ENCODE data around the gene FBLN1. TPM values are rescaled to one million over a fixed set of nuclear protein-coding genes. Genes with fewer than 3 reads are reported as not detected.

FBLN1 gene
- total RNA-seq, 2 donors from 2014 or later = 226 to 305 TPM

DNA sequence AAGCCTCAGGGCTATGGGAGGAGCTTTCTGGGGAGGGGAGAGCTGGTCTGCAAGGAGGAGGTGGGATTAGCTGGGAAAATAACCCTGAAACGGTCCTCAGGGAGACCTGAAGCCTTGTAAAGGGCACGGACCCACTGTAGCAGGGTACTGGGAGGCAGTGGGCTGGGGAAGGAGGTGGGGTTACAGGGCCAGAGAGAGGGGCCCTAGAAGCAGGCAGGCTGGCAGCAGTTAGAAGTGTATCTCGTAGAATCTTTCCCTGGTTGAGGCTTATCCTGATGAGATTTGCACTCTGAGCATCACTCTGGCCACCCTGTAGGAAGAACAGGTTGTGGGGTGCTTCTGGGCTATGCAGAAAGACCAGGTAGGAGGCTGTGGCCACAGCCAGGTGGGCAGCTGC, 29.6 kb downstream of the FBLN1 start:
- Mint-ChIP-seq H3K9me3 (no peaks in the 10 kb centered on the region), H3K4me3 (no peak overlapping the region), H3K4me1 (no peaks in the 10 kb centered on the region), H3K27ac (no peak overlapping the region), H3K27me3 (ENCODE audit: insufficient read depth) (no peaks in the 10 kb centered on the region), H3K36me3 (ENCODE audit: low read depth) (peaks cover 73% of the 10 kb centered on the region)
- TF ChIP-seq, protein P1, sequence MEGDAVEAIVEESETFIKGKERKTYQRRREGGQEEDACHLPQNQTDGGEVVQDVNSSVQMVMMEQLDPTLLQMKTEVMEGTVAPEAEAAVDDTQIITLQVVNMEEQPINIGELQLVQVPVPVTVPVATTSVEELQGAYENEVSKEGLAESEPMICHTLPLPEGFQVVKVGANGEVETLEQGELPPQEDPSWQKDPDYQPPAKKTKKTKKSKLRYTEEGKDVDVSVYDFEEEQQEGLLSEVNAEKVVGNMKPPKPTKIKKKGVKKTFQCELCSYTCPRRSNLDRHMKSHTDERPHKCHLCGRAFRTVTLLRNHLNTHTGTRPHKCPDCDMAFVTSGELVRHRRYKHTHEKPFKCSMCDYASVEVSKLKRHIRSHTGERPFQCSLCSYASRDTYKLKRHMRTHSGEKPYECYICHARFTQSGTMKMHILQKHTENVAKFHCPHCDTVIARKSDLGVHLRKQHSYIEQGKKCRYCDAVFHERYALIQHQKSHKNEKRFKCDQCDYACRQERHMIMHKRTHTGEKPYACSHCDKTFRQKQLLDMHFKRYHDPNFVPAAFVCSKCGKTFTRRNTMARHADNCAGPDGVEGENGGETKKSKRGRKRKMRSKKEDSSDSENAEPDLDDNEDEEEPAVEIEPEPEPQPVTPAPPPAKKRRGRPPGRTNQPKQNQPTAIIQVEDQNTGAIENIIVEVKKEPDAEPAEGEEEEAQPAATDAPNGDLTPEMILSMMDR (conservative IDR thresholded peaks at IDR 0.05) = no peak
- H3K27me3 ChIP-seq (ENCODE audit: control insufficient read depth, insufficient read depth, low read length, poor library complexity, severe bottlenecking) = no peaks in the 10 kb centered on the region
- no peak for DNase-seq
- H3K9ac ChIP-seq (ENCODE audit: extremely low read depth, low read length, poor library complexity, severe bottlenecking) = no peak overlapping the region
- H3K36me3 ChIP-seq (ENCODE audit: control insufficient read depth, insufficient read depth, low read length) = peaks cover 81% of the 10 kb centered on the region
- H3K4me3 ChIP-seq (ENCODE audit: low read length) = no peak overlapping the region
- H3K4me1 ChIP-seq (ENCODE audit: control insufficient read depth, insufficient read depth, low read length) = no peaks in the 10 kb centered on the region
- H3K9me3 ChIP-seq (ENCODE audit: control insufficient read depth, low read length) = no peaks in the 10 kb centered on the region
- H3K27ac ChIP-seq (ENCODE audit: low read depth, low read length) = peak overlapping the region; percentile 63
- WGBS, 2 experiments (ENCODE audit: insufficient coverage in 1 of 2, insufficient read length in 1 of 2) = 94 to 95% methylated on average over 3 of the region's 3 CpGs

DNA sequence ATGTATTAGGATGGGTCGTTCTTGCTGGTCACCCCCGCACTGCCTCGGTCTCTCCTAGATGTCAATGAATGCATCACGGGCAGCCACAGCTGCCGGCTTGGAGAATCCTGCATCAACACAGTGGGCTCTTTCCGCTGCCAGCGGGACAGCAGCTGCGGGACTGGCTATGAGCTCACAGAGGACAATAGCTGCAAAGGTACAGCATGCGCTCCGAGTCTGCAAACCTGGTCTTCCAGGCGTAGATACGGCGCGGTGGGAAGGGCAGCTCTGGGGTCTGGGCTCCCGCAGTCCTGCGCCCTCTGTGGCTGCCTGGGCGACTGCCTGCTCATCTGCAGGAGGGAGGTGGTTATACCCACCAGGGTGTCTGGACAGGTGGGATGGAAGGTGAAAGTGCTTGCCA, 31.0 kb downstream of the FBLN1 start:
- H3K36me3 ChIP-seq (ENCODE audit: control insufficient read depth, insufficient read depth, low read length) = peaks cover 77% of the 10 kb centered on the region
- H3K27ac Mint-ChIP-seq = no peak overlapping the region
- H3K27me3 ChIP-seq (ENCODE audit: control insufficient read depth, insufficient read depth, low read length, poor library complexity, severe bottlenecking) = no peaks in the 10 kb centered on the region
- no peak for DNase-seq
- no peaks in the 10 kb centered on the region for H3K4me1 Mint-ChIP-seq
- no peak overlapping the region for H3K4me3 Mint-ChIP-seq
- no peak overlapping the region for H3K27ac ChIP-seq (ENCODE audit: low read depth, low read length)
- H3K9ac ChIP-seq (ENCODE audit: extremely low read depth, low read length, poor library complexity, severe bottlenecking) = no peak overlapping the region
- TF ChIP-seq, protein P1 (conservative IDR thresholded peaks at IDR 0.05) = no peak
- WGBS, 2 experiments (ENCODE audit: insufficient coverage in 1 of 2, insufficient read length in 1 of 2) = 95 to 96% methylated on average over 15 to 17 of the region's 17 CpGs
- H3K36me3 Mint-ChIP-seq (ENCODE audit: low read depth) = peaks cover 68% of the 10 kb centered on the region
- no peaks in the 10 kb centered on the region for H3K9me3 Mint-ChIP-seq
- no peaks in the 10 kb centered on the region for H3K27me3 Mint-ChIP-seq (ENCODE audit: insufficient read depth)
- H3K4me3 ChIP-seq (ENCODE audit: low read length) = no peak overlapping the region
- no peaks in the 10 kb centered on the region for H3K9me3 ChIP-seq (ENCODE audit: control insufficient read depth, low read length)
- no peaks in the 10 kb centered on the region for H3K4me1 ChIP-seq (ENCODE audit: control insufficient read depth, insufficient read depth, low read length)

DNA sequence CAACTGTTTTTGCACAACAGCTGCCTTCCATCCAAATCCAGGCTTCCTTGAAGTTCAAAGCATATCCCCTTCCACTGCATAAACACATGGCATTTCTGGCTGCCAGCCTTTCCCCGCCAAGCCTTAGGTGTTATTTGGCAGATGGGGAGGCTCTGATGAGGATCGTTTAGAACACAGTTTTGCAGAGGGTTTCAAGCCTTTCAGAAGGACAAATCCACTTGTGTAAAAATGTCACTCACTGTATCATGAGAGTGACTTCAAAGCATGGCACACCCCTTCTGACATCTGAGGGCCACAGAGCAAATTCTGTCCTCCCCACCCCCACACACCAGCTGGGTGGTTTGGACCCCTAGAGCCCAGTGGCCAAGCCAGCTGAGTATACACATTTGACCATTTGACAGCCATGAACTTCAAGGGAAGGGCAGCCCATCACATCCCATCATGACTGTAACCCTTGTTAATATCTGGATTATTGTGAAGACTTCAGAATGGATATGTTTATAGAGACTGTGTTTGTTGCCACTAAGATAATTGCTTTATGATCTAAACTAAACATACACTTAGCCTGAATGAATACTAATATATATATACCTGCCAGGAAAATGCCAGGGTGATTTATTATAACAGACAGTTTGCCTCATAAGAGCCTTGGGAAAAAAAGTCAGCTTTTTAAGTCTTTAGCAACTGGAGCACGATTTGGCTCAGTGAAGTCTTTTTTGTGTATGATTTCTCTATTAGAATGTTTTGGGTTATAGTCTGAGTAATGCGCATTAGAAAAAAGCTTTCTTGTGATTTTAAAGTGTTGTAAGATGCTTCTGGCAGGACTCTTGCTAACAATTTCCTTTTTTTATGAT, 31.9 kb downstream of the FBLN1 start:
- H3K27ac Mint-ChIP-seq = no peak overlapping the region
- peaks cover 67% of the 10 kb centered on the region for H3K36me3 Mint-ChIP-seq (ENCODE audit: low read depth)

More for the DNA sequence above, 31.9 kb downstream of the FBLN1 start:
- no peaks in the 10 kb centered on the region for H3K9me3 ChIP-seq (ENCODE audit: control insufficient read depth, low read length)
- H3K4me1 ChIP-seq (ENCODE audit: control insufficient read depth, insufficient read depth, low read length) = no peaks in the 10 kb centered on the region
- no peak overlapping the region for H3K4me3 Mint-ChIP-seq
- no peak overlapping the region for H3K9ac ChIP-seq (ENCODE audit: extremely low read depth, low read length, poor library complexity, severe bottlenecking)
- H3K9me3 Mint-ChIP-seq = no peaks in the 10 kb centered on the region
- no peaks in the 10 kb centered on the region for H3K27me3 Mint-ChIP-seq (ENCODE audit: insufficient read depth)
- no peak overlapping the region for H3K4me3 ChIP-seq (ENCODE audit: low read length)
- no peak for DNase-seq
- peaks cover 73% of the 10 kb centered on the region for H3K36me3 ChIP-seq (ENCODE audit: control insufficient read depth, insufficient read depth, low read length)
- 91 to 92% methylated on average over 3 to 4 of the region's 4 CpGs for WGBS, 2 experiments (ENCODE audit: insufficient coverage in 1 of 2, insufficient read length in 1 of 2)
- no peaks in the 10 kb centered on the region for H3K27me3 ChIP-seq (ENCODE audit: control insufficient read depth, insufficient read depth, low read length, poor library complexity, severe bottlenecking)
- no peak overlapping the region for H3K27ac ChIP-seq (ENCODE audit: low read depth, low read length)
- TF ChIP-seq, protein P1 (conservative IDR thresholded peaks at IDR 0.05) = no peak
- H3K4me1 Mint-ChIP-seq = no peaks in the 10 kb centered on the region

All from endodermal cell (in vitro differentiated cells).